ENCODE measurements around the gene CYP2C18.
"Not testable (repeated sequence)": the region's sequence is repeated elsewhere in the genome, so short reads cannot be mapped to it uniquely, and the experiment has no call there.

The CYP2C18 gene

DNA sequence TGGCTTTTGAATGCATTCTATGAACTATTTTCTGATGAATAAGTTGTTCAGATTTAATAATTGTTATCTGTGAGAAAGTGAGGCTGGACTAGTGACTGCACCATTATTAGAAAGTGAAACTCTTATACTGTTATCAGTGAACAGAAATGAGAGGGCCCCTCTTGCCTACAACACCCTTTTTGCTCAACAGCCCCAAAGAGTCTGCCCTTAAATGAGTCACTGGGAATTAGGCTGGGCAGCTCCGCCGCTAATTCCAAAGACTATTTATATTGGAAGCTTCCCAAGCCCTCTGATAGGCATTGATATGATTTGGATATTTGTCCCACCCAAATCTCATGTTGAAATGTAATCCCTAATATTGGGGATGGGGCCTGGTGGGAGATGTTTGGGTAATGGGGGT lies 7.0 kb upstream of the CYP2C18 start:
- Histone ChIP-seq H3K36me3 (ENCODE audit: insufficient read depth, low read length) (no peaks in the 10 kb centered on the region), H3K4me3 (ENCODE audit: low read depth in 1 of 2, low read length in 2 of 2) (no peak overlapping the region), H3K9me3 (ENCODE audit: low read length) (no peaks in the 10 kb centered on the region), H3K9ac (ENCODE audit: low read length) (no peak overlapping the region), H3K27ac (ENCODE audit: low read depth, low read length) (no peak overlapping the region), H3K27me3 (ENCODE audit: control insufficient read depth in 1 of 2, insufficient read depth in 2 of 2, low read length in 2 of 2) (no peaks in the 10 kb centered on the region), H3K4me1 (ENCODE audit: insufficient read depth, low read length) (no peaks in the 10 kb centered on the region)

GRCh38 chr10:94677691-94678090 lies 5.8 kb upstream of the CYP2C18 start:
- H3K4me3 ChIP-seq (ENCODE audit: low read depth in 1 of 2, low read length in 2 of 2), result no peak overlapping the region
- no peak overlapping the region for H3K27ac ChIP-seq (ENCODE audit: low read depth, low read length)
- H3K27me3 ChIP-seq (ENCODE audit: control insufficient read depth in 1 of 2, insufficient read depth in 2 of 2, low read length in 2 of 2), result no peaks in the 10 kb centered on the region
- no peaks in the 10 kb centered on the region for H3K36me3 ChIP-seq (ENCODE audit: insufficient read depth, low read length)
- no peak overlapping the region for H3K9ac ChIP-seq (ENCODE audit: low read length)
- no peaks in the 10 kb centered on the region for H3K9me3 ChIP-seq (ENCODE audit: low read length)
- H3K4me1 ChIP-seq (ENCODE audit: insufficient read depth, low read length), result no peaks in the 10 kb centered on the region

DNA sequence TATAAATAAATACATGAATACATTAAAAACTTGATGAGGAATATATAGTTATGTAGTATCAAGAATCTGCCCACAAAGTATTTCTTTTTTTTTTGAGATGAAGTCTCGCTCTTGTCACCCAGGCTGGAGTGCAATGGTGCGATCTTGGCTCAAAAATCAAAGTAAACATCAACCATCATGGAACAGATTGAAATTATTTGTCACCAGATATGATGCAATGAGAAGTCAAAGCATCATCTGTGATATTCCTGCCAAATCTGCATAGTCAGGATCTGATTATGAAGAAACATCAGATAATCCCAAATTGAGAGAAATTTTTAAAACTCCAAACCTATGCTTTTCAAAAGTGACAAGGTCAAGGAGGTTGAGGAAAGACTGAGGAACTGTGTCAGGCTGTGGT lies 5.1 kb upstream of the CYP2C18 start:
- Histone ChIP-seq H3K4me3 (ENCODE audit: low read depth in 1 of 2, low read length in 2 of 2) (no peak overlapping the region), H3K27ac (ENCODE audit: low read depth, low read length) (no peak overlapping the region), H3K9ac (ENCODE audit: low read length) (no peak overlapping the region), H3K27me3 (ENCODE audit: control insufficient read depth in 1 of 2, insufficient read depth in 2 of 2, low read length in 2 of 2) (no peaks in the 10 kb centered on the region), H3K9me3 (ENCODE audit: low read length) (no peaks in the 10 kb centered on the region), H3K4me1 (ENCODE audit: insufficient read depth, low read length) (no peaks in the 10 kb centered on the region), H3K36me3 (ENCODE audit: insufficient read depth, low read length) (no peaks in the 10 kb centered on the region)

DNA sequence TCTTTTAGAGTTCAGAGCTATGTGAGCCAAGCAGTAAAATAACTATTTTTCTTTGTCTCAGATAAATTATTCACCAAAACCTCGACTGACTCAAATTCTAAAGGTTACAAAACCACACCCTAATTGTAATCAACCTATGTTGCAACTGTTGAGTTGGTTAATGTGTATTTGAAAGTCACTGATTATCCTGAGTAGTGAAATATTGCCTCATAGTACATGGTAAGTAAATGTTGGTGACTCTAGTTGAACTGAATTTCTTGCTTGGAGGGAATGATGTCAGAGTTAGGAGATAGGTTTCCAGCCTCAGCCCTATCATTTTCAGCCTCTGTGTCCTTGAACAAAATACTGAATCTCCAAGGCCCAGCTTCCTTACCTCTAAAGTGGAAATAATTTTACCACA lies 3.0 kb upstream of the CYP2C18 start:
- H3K9ac ChIP-seq (ENCODE audit: low read length), result no peak overlapping the region

DNA sequence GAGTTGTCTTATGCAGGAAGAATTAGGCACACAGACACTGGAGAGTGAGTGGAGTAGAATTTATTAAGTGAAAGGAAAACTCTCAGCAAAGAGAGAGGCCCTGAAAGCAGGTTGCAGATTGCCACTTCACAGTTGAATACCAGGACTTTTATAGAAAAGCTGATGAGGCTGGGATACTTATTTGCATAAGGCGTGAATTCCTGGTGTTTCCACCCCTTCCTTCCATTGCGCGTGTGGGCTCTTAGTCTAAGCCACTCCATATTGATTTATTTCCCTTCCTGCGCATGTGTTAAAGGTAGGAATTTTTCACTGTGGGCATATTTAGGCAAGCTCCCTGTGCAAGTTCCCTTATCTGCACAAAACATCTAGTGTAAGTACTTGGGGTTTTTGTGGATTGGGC lies 893 bp upstream of the CYP2C18 start:
- H3K4me3 ChIP-seq (ENCODE audit: low read depth in 1 of 2, low read length in 2 of 2); H3K9me3 ChIP-seq (ENCODE audit: low read length); H3K27me3 ChIP-seq (ENCODE audit: control insufficient read depth in 1 of 2, insufficient read depth in 2 of 2, low read length in 2 of 2); H3K9ac ChIP-seq (ENCODE audit: low read length); H3K27ac ChIP-seq (ENCODE audit: low read depth, low read length); H3K36me3 ChIP-seq (ENCODE audit: insufficient read depth, low read length); H3K4me1 ChIP-seq (ENCODE audit: insufficient read depth, low read length): not testable (repeated sequence)

More for the DNA sequence above, 3.0 kb upstream of the CYP2C18 start:
- no peak overlapping the region for H3K4me3 ChIP-seq (ENCODE audit: low read depth in 1 of 2, low read length in 2 of 2)
- no peaks in the 10 kb centered on the region for H3K4me1 ChIP-seq (ENCODE audit: insufficient read depth, low read length)
- no peaks in the 10 kb centered on the region for H3K27me3 ChIP-seq (ENCODE audit: control insufficient read depth in 1 of 2, insufficient read depth in 2 of 2, low read length in 2 of 2)
- H3K36me3 ChIP-seq (ENCODE audit: insufficient read depth, low read length), result no peaks in the 10 kb centered on the region
- no peaks in the 10 kb centered on the region for H3K9me3 ChIP-seq (ENCODE audit: low read length)
- H3K27ac ChIP-seq (ENCODE audit: low read depth, low read length), result no peak overlapping the region

DNA sequence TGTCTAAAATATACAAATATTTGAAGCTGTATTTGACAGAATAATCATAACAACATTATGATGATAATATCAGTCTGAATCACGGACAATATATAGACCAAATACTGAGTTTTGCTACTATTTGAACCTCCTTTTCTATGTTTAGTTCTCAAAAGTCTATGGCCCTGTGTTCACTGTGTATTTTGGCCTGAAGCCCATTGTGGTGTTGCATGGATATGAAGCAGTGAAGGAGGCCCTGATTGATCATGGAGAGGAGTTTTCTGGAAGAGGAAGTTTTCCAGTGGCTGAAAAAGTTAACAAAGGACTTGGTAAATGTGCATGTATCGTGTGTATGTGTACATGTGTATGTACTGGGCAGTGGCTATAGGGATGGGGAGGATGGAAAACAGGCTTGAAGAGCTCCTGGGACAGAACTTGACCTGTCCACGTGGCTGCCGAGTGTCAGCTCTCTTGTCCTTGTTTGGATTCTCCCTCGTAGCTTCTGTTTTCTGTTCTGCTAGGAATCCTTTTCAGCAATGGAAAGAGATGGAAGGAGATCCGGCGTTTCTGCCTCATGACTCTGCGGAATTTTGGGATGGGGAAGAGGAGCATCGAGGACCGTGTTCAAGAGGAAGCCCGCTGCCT lies 4.2 kb downstream of the CYP2C18 start:
- no peaks in the 10 kb centered on the region for H3K4me1 ChIP-seq (ENCODE audit: insufficient read depth, low read length)
- no peak overlapping the region for H3K4me3 ChIP-seq (ENCODE audit: low read depth in 1 of 2, low read length in 2 of 2)
- no peaks in the 10 kb centered on the region for H3K27me3 ChIP-seq (ENCODE audit: control insufficient read depth in 1 of 2, insufficient read depth in 2 of 2, low read length in 2 of 2)
- no peak overlapping the region for H3K27ac ChIP-seq (ENCODE audit: low read depth, low read length)
- H3K9me3 ChIP-seq (ENCODE audit: low read length), result no peaks in the 10 kb centered on the region
- H3K9ac ChIP-seq (ENCODE audit: low read length), result no peak overlapping the region
- H3K36me3 ChIP-seq (ENCODE audit: insufficient read depth, low read length), result no peaks in the 10 kb centered on the region

- Histone ChIP-seq H3K9ac (ENCODE audit: low read length) (no peak overlapping the region), H3K27ac (ENCODE audit: low read depth, low read length) (no peak overlapping the region), H3K4me1 (ENCODE audit: insufficient read depth, low read length) (no peaks in the 10 kb centered on the region), H3K4me3 (ENCODE audit: low read depth in 1 of 2, low read length in 2 of 2) (no peak overlapping the region), H3K36me3 (ENCODE audit: insufficient read depth, low read length) (no peaks in the 10 kb centered on the region), H3K9me3 (ENCODE audit: low read length) (no peaks in the 10 kb centered on the region), H3K27me3 (ENCODE audit: control insufficient read depth in 1 of 2, insufficient read depth in 2 of 2, low read length in 2 of 2) (no peaks in the 10 kb centered on the region)
Observed at GRCh38 chr10:94706089-94706488, 22.6 kb downstream of the CYP2C18 start.

- H3K4me1 ChIP-seq (ENCODE audit: insufficient read depth, low read length), result no peaks in the 10 kb centered on the region
- H3K27me3 ChIP-seq (ENCODE audit: control insufficient read depth in 1 of 2, insufficient read depth in 2 of 2, low read length in 2 of 2), result no peaks in the 10 kb centered on the region
- H3K27ac ChIP-seq (ENCODE audit: low read depth, low read length), result no peak overlapping the region
- H3K36me3 ChIP-seq (ENCODE audit: insufficient read depth, low read length), result no peaks in the 10 kb centered on the region
- H3K9ac ChIP-seq (ENCODE audit: low read length), result no peak overlapping the region
- no peaks in the 10 kb centered on the region for H3K9me3 ChIP-seq (ENCODE audit: low read length)
- no peak overlapping the region for H3K4me3 ChIP-seq (ENCODE audit: low read depth in 1 of 2, low read length in 2 of 2)
Observed at GRCh38 chr10:94710578-94710977, 27.0 kb downstream of the CYP2C18 start.

DNA sequence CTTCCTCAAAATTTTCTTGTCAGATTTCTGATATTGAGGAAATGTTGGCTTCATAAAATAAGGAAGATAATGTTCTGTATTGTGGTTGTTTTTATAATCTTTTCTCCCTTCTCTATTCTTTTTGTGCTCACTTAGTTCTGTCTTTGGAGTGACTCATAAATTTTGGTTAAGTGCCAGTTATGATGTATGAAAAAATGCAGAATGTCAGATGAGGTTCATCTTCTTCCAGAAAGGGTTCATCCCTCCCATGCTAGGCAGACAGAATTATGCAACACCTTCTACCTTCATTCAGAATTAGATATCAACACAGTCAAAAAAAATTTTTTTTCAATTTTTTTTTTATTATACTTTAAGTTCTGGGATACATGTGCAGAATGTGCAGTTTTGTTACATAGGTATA lies 42.3 kb downstream of the CYP2C18 start:
- no peak overlapping the region for H3K9ac ChIP-seq (ENCODE audit: low read length)
- no peak overlapping the region for H3K4me3 ChIP-seq (ENCODE audit: low read depth in 1 of 2, low read length in 2 of 2)
- no peaks in the 10 kb centered on the region for H3K4me1 ChIP-seq (ENCODE audit: insufficient read depth, low read length)
- no peaks in the 10 kb centered on the region for H3K9me3 ChIP-seq (ENCODE audit: low read length)
- no peaks in the 10 kb centered on the region for H3K36me3 ChIP-seq (ENCODE audit: insufficient read depth, low read length)
- H3K27me3 ChIP-seq (ENCODE audit: control insufficient read depth in 1 of 2, insufficient read depth in 2 of 2, low read length in 2 of 2), result no peaks in the 10 kb centered on the region
- H3K27ac ChIP-seq (ENCODE audit: low read depth, low read length), result no peak overlapping the region

GRCh38 chr10:94735197-94735596 lies 51.7 kb downstream of the CYP2C18 start:
- Histone ChIP-seq H3K4me1 (ENCODE audit: insufficient read depth, low read length) (no peaks in the 10 kb centered on the region), H3K9me3 (ENCODE audit: low read length) (no peaks in the 10 kb centered on the region), H3K27me3 (ENCODE audit: control insufficient read depth in 1 of 2, insufficient read depth in 2 of 2, low read length in 2 of 2) (no peaks in the 10 kb centered on the region), H3K9ac (ENCODE audit: low read length) (no peak overlapping the region), H3K4me3 (ENCODE audit: low read depth in 1 of 2, low read length in 2 of 2) (no peak overlapping the region), H3K36me3 (ENCODE audit: insufficient read depth, low read length) (no peaks in the 10 kb centered on the region), H3K27ac (ENCODE audit: low read depth, low read length) (no peak overlapping the region)

DNA sequence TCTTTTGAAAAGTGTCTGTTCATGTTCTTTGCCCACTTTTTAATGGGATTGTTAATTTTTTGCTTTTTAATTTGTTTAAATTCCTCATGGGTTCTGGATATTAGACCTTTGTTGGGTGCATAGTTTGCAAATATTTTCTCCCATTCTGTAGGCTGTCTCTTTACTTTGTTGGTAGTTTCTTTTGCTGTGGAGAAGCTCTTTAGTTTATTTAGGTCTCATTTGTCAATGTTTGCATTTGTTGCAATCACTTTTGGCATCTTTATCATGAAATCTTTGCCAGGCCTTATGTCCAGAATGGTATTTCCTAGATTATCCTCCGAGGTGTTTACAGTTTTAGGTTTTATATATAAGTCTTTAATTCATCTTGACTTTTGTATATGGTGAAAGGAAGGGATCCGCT lies 55.1 kb downstream of the CYP2C18 start:
- H3K4me1 ChIP-seq (ENCODE audit: insufficient read depth, low read length), result no peaks in the 10 kb centered on the region
- no peaks in the 10 kb centered on the region for H3K36me3 ChIP-seq (ENCODE audit: insufficient read depth, low read length)
- H3K27me3 ChIP-seq (ENCODE audit: control insufficient read depth in 1 of 2, insufficient read depth in 2 of 2, low read length in 2 of 2), result no peaks in the 10 kb centered on the region
- H3K4me3 ChIP-seq (ENCODE audit: low read depth in 1 of 2, low read length in 2 of 2), result no peak overlapping the region
- H3K9me3 ChIP-seq (ENCODE audit: low read length), result no peaks in the 10 kb centered on the region
- no peak overlapping the region for H3K9ac ChIP-seq (ENCODE audit: low read length)
- H3K27ac ChIP-seq (ENCODE audit: low read depth, low read length), result no peak overlapping the region

- H3K4me3 ChIP-seq (ENCODE audit: low read depth in 1 of 2, low read length in 2 of 2), result no peak overlapping the region
- no peaks in the 10 kb centered on the region for H3K4me1 ChIP-seq (ENCODE audit: insufficient read depth, low read length)
- no peak overlapping the region for H3K9ac ChIP-seq (ENCODE audit: low read length)
- no peaks in the 10 kb centered on the region for H3K27me3 ChIP-seq (ENCODE audit: control insufficient read depth in 1 of 2, insufficient read depth in 2 of 2, low read length in 2 of 2)
- no peaks in the 10 kb centered on the region for H3K9me3 ChIP-seq (ENCODE audit: low read length)
- no peaks in the 10 kb centered on the region for H3K36me3 ChIP-seq (ENCODE audit: insufficient read depth, low read length)
- H3K27ac ChIP-seq (ENCODE audit: low read depth, low read length), result no peak overlapping the region
Observed at GRCh38 chr10:94747137-94747536, 63.6 kb downstream of the CYP2C18 start.

Data from muscle layer of colon (tissue), 2 donors.